GM10266 (cell line): Measurements from ENCODE around the gene BFAR.
"Not testable (repeated sequence)": the region's sequence is repeated elsewhere in the genome, so short reads cannot be mapped to it uniquely, and the experiment has no call there.

Source experiments
- DNase-seq: peaks from one replicate; pipeline ENCODE4 v3.0.0; 2012; ENCODE audit errors: extremely low spot score
- CTCF ChIP-seq: IDR thresholded peaks from 2 replicates; pipeline ENCODE4 v1.5.1; 2012; ENCODE audit warnings: mild to moderate bottlenecking, low read depth; ENCODE audit not compliant: control insufficient read depth, insufficient read depth; ENCODE audit errors: missing control alignments

BFAR gene

GRCh38 chr16:14627078-14627477 is 5.7 kb upstream of the BFAR start:
- no peak for TF ChIP-seq CTCF
- DNase-seq, result no peak

- no peak for TF ChIP-seq CTCF
- no peak for DNase-seq
These were observed 3.7 kb upstream of the BFAR start for GRCh38 chr16:14628806-14629611.

GRCh38 chr16:14629612-14629918 is 3.2 kb upstream of the BFAR start:
- DNase-seq, result no peak

GRCh38 chr16:14629919-14630619 is 2.7 kb upstream of the BFAR start, which contains the start of gene PARN:
Gene PARN, minus strand, starts transcription at chr16:14630260. Its CDS starts 135 bp downstream, at chr16:14630125.
- no peak for TF ChIP-seq CTCF
- DNase-seq, result peak; percentile 97

More at GRCh38 chr16:14629612-14629918, 3.2 kb upstream of the BFAR start:
- TF ChIP-seq CTCF, result no peak

GRCh38 chr16:14630620-14631330 is 2.0 kb upstream of the BFAR start:
- not testable (repeated sequence) for DNase-seq

GRCh38 chr16:14634389-14634725 is 1.6 kb downstream of the BFAR start:
- TF ChIP-seq CTCF, result no peak
- DNase-seq, result no peak

- TF ChIP-seq CTCF, result no peak
- DNase-seq, result no peak
These were observed 2.8 kb downstream of the BFAR start for GRCh38 chr16:14635395-14636165.

- DNase-seq, result not testable (repeated sequence)
These were observed 3.6 kb downstream of the BFAR start for GRCh38 chr16:14636179-14636950.

- DNase-seq, result not testable (repeated sequence)
These were observed 4.1 kb downstream of the BFAR start for GRCh38 chr16:14636951-14637240.
